ENCODE data around the gene PPP1R3G.

Gene PPP1R3G

GRCh38 chr6:5061152-5061551 is 24.0 kb upstream of the PPP1R3G start:
- TF ChIP-seq CREB1 (IDR thresholded peaks at IDR 0.05; ENCODE audit: low read depth) (no peak), YY1 (IDR thresholded peaks at IDR 0.05; ENCODE audit: low read depth) (no peak)

DNA sequence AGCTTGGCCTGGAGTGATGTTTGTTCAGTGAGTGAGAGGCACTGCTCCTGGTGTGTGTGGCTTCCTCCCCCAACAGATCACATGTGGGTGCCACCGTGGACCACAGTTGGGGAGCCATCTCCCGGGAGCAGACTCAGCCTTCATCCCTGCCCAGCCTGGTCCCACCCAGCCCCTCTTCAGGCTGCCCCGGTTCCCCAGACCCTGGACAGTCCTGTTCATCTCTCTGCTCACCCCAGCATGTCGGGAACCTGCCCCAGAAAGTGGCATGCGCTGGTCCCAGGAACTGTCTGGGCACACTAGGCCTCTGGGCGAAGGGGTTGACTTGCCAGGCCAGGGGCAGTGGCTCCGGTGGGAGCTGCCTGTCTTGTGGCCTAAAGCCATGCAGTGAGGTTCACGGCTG is 21.5 kb upstream of the PPP1R3G start:
- TF ChIP-seq EGR1 (IDR thresholded peaks at IDR 0.05) = no peak
- TF ChIP-seq TEAD4 (IDR thresholded peaks at IDR 0.05) = no peak
- TF ChIP-seq USF1 (IDR thresholded peaks at IDR 0.05) = no peak
- no peak for TF ChIP-seq RAD21 (IDR thresholded peaks at IDR 0.05; ENCODE audit: low read depth)
- TF ChIP-seq MAX (IDR thresholded peaks at IDR 0.05) = no peak
- no peak for TF ChIP-seq CREB1 (IDR thresholded peaks at IDR 0.05; ENCODE audit: low read depth)
- TF ChIP-seq FOXM1 (IDR thresholded peaks at IDR 0.05; ENCODE audit: borderline replicate concordance, low read depth) = no peak
- TF ChIP-seq CEBPB (IDR thresholded peaks at IDR 0.05) = no peak
- no peak for TF ChIP-seq NFIC (IDR thresholded peaks at IDR 0.05)
- TF ChIP-seq TCF12 (IDR thresholded peaks at IDR 0.05; ENCODE audit: low read depth) = no peak
- TF ChIP-seq EP300 (IDR thresholded peaks at IDR 0.05; ENCODE audit: borderline replicate concordance) = no peak
- no peak for TF ChIP-seq YY1 (IDR thresholded peaks at IDR 0.05; ENCODE audit: low read depth)

DNA sequence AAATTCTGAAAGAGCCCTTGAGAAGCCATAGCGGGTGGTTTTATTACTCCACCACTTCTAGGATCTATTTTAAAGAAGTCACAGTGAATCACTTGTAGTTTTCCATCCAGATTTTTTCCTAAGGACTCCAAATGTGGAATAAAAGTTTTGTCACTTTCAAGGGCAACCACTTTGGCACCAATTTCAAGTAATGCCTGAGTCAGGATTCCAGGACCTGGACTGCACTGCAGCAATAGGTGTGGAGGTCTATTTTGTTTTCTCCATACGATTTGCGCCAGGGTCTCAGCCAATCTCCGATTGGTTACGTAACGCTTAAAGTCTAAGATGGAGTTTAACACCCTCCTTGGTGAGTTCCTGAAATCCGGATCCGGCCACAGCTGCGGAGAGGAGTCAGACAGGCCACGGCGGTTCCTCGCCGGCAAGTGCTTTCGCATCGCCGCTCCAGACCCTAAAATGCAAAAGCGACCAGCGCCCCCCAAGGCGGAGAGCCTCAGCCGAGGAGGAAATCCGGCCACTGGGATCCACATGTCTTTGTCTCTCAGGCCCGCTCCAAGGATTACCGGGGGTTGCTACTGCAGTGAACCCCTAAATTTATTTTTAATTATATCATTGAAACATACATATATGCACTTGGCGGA is 18.6 kb upstream of the PPP1R3G start:
- TF ChIP-seq NFIC (IDR thresholded peaks at IDR 0.05) = no peak
- no peak for TF ChIP-seq EP300 (IDR thresholded peaks at IDR 0.05; ENCODE audit: borderline replicate concordance)
- TF ChIP-seq, protein P1, sequence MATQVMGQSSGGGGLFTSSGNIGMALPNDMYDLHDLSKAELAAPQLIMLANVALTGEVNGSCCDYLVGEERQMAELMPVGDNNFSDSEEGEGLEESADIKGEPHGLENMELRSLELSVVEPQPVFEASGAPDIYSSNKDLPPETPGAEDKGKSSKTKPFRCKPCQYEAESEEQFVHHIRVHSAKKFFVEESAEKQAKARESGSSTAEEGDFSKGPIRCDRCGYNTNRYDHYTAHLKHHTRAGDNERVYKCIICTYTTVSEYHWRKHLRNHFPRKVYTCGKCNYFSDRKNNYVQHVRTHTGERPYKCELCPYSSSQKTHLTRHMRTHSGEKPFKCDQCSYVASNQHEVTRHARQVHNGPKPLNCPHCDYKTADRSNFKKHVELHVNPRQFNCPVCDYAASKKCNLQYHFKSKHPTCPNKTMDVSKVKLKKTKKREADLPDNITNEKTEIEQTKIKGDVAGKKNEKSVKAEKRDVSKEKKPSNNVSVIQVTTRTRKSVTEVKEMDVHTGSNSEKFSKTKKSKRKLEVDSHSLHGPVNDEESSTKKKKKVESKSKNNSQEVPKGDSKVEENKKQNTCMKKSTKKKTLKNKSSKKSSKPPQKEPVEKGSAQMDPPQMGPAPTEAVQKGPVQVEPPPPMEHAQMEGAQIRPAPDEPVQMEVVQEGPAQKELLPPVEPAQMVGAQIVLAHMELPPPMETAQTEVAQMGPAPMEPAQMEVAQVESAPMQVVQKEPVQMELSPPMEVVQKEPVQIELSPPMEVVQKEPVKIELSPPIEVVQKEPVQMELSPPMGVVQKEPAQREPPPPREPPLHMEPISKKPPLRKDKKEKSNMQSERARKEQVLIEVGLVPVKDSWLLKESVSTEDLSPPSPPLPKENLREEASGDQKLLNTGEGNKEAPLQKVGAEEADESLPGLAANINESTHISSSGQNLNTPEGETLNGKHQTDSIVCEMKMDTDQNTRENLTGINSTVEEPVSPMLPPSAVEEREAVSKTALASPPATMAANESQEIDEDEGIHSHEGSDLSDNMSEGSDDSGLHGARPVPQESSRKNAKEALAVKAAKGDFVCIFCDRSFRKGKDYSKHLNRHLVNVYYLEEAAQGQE (IDR thresholded peaks at IDR 0.05; ENCODE audit: low read depth) = no peak
- TF ChIP-seq TEAD4 (IDR thresholded peaks at IDR 0.05) = no peak

DNA sequence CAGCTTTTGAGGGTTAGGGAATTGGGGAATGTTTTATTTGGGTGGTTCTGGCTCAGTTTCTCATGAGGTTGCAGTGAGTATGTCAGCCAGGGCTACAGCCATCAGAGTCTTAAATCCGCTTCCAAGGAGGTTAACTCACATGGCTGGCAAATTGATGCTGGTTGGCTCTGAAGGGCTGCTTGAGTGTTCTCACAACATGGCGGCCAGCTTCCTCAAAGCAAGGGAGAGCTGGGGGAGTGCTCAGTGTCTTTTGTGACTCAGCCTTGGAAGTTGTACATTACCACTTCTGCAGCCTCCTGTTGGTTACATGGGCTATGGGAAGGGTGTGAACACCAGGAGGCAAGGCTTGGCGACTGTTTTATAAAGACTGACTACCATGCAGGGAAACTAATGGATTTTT is 17.8 kb upstream of the PPP1R3G start:
- TF ChIP-seq RAD21 (IDR thresholded peaks at IDR 0.05; ENCODE audit: low read depth) = no peak
- no peak for TF ChIP-seq CEBPB (IDR thresholded peaks at IDR 0.05)
- no peak for TF ChIP-seq TEAD4 (IDR thresholded peaks at IDR 0.05)
- TF ChIP-seq YY1 (IDR thresholded peaks at IDR 0.05; ENCODE audit: low read depth) = no peak
- no peak for TF ChIP-seq EP300 (IDR thresholded peaks at IDR 0.05; ENCODE audit: borderline replicate concordance)
- no peak for TF ChIP-seq TCF12 (IDR thresholded peaks at IDR 0.05; ENCODE audit: low read depth)
- TF ChIP-seq USF1 (IDR thresholded peaks at IDR 0.05) = no peak
- no peak for TF ChIP-seq MAX (IDR thresholded peaks at IDR 0.05)
- TF ChIP-seq TAF1 (IDR thresholded peaks at IDR 0.05; ENCODE audit: low read depth) = no peak
- TF ChIP-seq ZBTB7A (IDR thresholded peaks at IDR 0.05; ENCODE audit: low read depth) = no peak
- TF ChIP-seq NFIC (IDR thresholded peaks at IDR 0.05) = no peak
- no peak for TF ChIP-seq FOXM1 (IDR thresholded peaks at IDR 0.05; ENCODE audit: borderline replicate concordance, low read depth)
- no peak for TF ChIP-seq CREB1 (IDR thresholded peaks at IDR 0.05; ENCODE audit: low read depth)
- TF ChIP-seq, protein P1 (IDR thresholded peaks at IDR 0.05; ENCODE audit: low read depth) = no peak
- no peak for TF ChIP-seq EGR1 (IDR thresholded peaks at IDR 0.05)

DNA sequence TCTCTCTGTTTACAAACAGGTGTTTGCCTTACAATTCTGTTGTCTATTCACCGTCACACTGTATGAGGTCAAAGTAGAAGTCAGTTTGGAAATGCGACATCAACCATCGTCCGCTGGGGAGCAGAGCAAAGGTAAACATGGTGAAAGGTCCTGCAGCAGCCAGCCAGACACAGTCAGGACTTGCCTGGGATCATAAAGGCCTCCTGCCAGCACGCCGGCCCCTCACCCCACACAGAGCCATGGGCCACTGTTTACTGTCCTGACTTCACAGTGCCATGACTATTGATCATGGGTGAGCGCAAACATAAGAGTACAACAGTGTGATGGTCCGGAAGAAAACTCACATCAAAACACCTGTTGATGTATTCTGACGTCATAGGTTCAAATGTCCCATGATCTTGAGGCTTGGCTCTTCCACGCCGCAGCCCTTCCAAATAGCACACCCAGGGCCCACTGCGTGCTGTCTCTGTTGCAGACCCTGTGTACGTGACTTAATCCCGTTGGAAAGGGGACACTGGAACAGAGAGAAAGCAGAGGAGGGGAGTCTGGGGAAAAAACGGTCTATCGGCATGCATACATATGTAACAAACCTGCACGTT is 16.9 kb upstream of the PPP1R3G start:
- TF ChIP-seq TCF12 (IDR thresholded peaks at IDR 0.05; ENCODE audit: low read depth) (no peak), EP300 (IDR thresholded peaks at IDR 0.05; ENCODE audit: borderline replicate concordance) (no peak), CREB1 (IDR thresholded peaks at IDR 0.05; ENCODE audit: low read depth) (no peak), MAX (IDR thresholded peaks at IDR 0.05) (no peak), EGR1 (IDR thresholded peaks at IDR 0.05) (no peak), FOXM1 (IDR thresholded peaks at IDR 0.05; ENCODE audit: borderline replicate concordance, low read depth) (no peak), ZBTB7A (IDR thresholded peaks at IDR 0.05; ENCODE audit: low read depth) (no peak)

DNA sequence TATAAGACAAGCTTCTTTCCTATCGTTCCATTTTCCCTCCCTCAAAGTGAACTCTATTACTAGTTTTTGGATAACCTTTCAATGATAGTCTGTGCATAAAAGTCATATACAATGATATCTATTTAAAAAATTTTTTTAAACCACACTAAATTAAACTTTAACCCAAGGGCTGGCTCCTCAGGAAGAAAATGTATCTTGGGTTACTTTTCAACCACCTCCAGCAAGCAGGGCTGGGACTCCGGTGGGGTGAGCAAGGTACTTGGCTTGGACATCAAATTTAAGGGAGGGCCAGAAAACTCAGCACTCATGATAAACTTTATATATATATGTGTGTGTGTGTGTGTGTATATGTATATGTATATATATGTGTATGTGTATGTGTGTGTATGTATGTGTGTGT is 13.9 kb upstream of the PPP1R3G start:
- TF ChIP-seq USF1 (IDR thresholded peaks at IDR 0.05) (no peak), CEBPB (IDR thresholded peaks at IDR 0.05) (no peak), EGR1 (IDR thresholded peaks at IDR 0.05) (no peak), NFIC (IDR thresholded peaks at IDR 0.05) (no peak), MAX (IDR thresholded peaks at IDR 0.05) (no peak), FOXM1 (IDR thresholded peaks at IDR 0.05; ENCODE audit: borderline replicate concordance, low read depth) (no peak), TCF12 (IDR thresholded peaks at IDR 0.05; ENCODE audit: low read depth) (no peak), YY1 (IDR thresholded peaks at IDR 0.05; ENCODE audit: low read depth) (no peak), EP300 (IDR thresholded peaks at IDR 0.05; ENCODE audit: borderline replicate concordance) (no peak), RAD21 (IDR thresholded peaks at IDR 0.05; ENCODE audit: low read depth) (no peak)
- TF ChIP-seq, protein P1 (IDR thresholded peaks at IDR 0.05; ENCODE audit: low read depth) = no peak
